GM23338 (cell line): Measurements from ENCODE around the gene UTP20. TPM values are rescaled to one million over a fixed set of nuclear protein-coding genes. Genes with fewer than 3 reads are reported as not detected.

Experiments
- ATAC-seq: fragments of 200-7000 bp; cut with Tn5 transposase; 3 replicates; pipeline ENCODE4 v1.9.1; 2020
- DNase-seq: peaks from one replicate; pipeline ENCODE4 v3.0.0-alpha.2; 2015; ENCODE audit warnings: low spot score
- H2AFZ ChIP-seq: fragments of 200-600 bp; sonication (generic); 2 replicates; pipeline ENCODE4 v1.8.0; 2016; ENCODE audit warnings: antibody characterized with exemption, mild to moderate bottlenecking, moderate library complexity
- H3F3A ChIP-seq: fragments of 200-600 bp; sonication (generic); replicated peaks from 2 replicates; pipeline ENCODE4 v1.8.0; 2017; ENCODE audit warnings: antibody characterized with exemption, mixed run types, low read depth
- H3K27ac ChIP-seq: fragments of 200-600 bp; sonication (generic); 2 replicates; pipeline ENCODE4 v1.6.1; 2016; ENCODE audit warnings: low read depth
- H3K27me3 ChIP-seq: fragments of 200-600 bp; sonication (generic); 2 replicates; pipeline ENCODE4 v1.8.0; 2016; ENCODE audit warnings: mild to moderate bottlenecking, mixed run types, moderate library complexity; ENCODE audit not compliant: insufficient read depth
- H3K36me3 ChIP-seq: fragments of 200-600 bp; sonication (generic); 2 replicates; pipeline ENCODE4 v1.8.0; 2016; ENCODE audit warnings: mild to moderate bottlenecking; ENCODE audit not compliant: insufficient read depth
- H3K4me1 ChIP-seq: fragments of 200-600 bp; sonication (generic); 2 replicates; pipeline ENCODE4 v1.8.0; 2016; ENCODE audit warnings: mild to moderate bottlenecking, moderate library complexity; ENCODE audit not compliant: insufficient read depth
- H3K4me2 ChIP-seq: fragments of 200-600 bp; sonication (generic); 2 replicates; pipeline ENCODE4 v1.7.1; 2017; ENCODE audit warnings: mixed run types
- H3K4me3 ChIP-seq: fragments of 200-600 bp; sonication (generic); 2 replicates; pipeline ENCODE4 v1.6.1; 2016; ENCODE audit warnings: mixed run types
- H3K79me2 ChIP-seq: fragments of 200-600 bp; sonication (generic); replicated peaks from 2 replicates; pipeline ENCODE4 v1.8.0; 2017; ENCODE audit warnings: mild to moderate bottlenecking; ENCODE audit not compliant: insufficient read depth
- H3K9me2 ChIP-seq: fragments of 200-600 bp; sonication (generic); 2 replicates; pipeline ENCODE4 v1.8.0; 2017; ENCODE audit not compliant: insufficient read depth
- H4K20me1 ChIP-seq: fragments of 200-600 bp; sonication (generic); replicated peaks from 2 replicates; pipeline ENCODE4 v1.8.0; 2017; ENCODE audit warnings: mild to moderate bottlenecking; ENCODE audit not compliant: insufficient read depth
- H3K27ac Mint-ChIP-seq: 2 replicates; pipeline ENCODE4 v1.8.0; 2020; ENCODE audit warnings: inconsistent platforms, mild to moderate bottlenecking, moderate library complexity, mixed read lengths
- H3K27me3 Mint-ChIP-seq: 3 replicates; pipeline ENCODE4 v1.8.0; 2022; ENCODE audit warnings: low read depth, mild to moderate bottlenecking, moderate library complexity, mixed read lengths, inconsistent platforms; ENCODE audit not compliant: insufficient read depth, poor library complexity
- H3K36me3 Mint-ChIP-seq: 3 replicates; pipeline ENCODE4 v1.8.0; 2021; ENCODE audit warnings: low read depth, mild to moderate bottlenecking, inconsistent platforms, moderate library complexity, mixed read lengths
- H3K4me1 Mint-ChIP-seq: 3 replicates; pipeline ENCODE4 v1.8.0; 2020; ENCODE audit warnings: mild to moderate bottlenecking, inconsistent platforms, mixed read lengths
- H3K4me3 Mint-ChIP-seq: 3 replicates; pipeline ENCODE4 v1.8.0; 2021; ENCODE audit warnings: moderate library complexity, mild to moderate bottlenecking, inconsistent platforms, mixed read lengths
- H3K9me3 Mint-ChIP-seq: 3 replicates; pipeline ENCODE4 v1.8.0; 2020; ENCODE audit warnings: moderate library complexity, mild to moderate bottlenecking, inconsistent platforms, mixed read lengths
- CREB1 ChIP-seq: fragments of 250-450 bp; sonication (Bioruptor Pico); IDR thresholded peaks from 2 replicates; pipeline ENCODE4 v1.5.0; 2020; ENCODE audit warnings: low read depth, mild to moderate bottlenecking, moderate library complexity
- CTCF ChIP-seq, 2 experiments: fragments of 200-600 bp in 1 of 2; sonication (generic) in 1 of 2; conservative IDR thresholded peaks; 2 replicates each; pipeline versions ENCODE4 v1.5.1 to v1.6.1; 2016 to 2017; ENCODE audit warnings: antibody characterized with exemption in 2 of 2, low read depth in 2 of 2, mild to moderate bottlenecking in 2 of 2, moderate library complexity in 1 of 2
- ETS1 ChIP-seq: IDR thresholded peaks from 2 replicates; pipeline ENCODE4 v1.6.1; 2016; ENCODE audit warnings: antibody characterized with exemption
- EZH2 ChIP-seq: fragments of 200-600 bp; sonication (generic); IDR thresholded peaks from one replicate; pipeline ENCODE4 v1.8.0; 2017; ENCODE audit warnings: antibody characterized with exemption, mild to moderate bottlenecking, low read depth; ENCODE audit not compliant: unreplicated experiment
- EZH2phosphoT487 ChIP-seq: fragments of 200-600 bp; sonication (generic); IDR thresholded peaks from one replicate; pipeline ENCODE4 v1.8.1; 2018; ENCODE audit warnings: antibody characterized with exemption; ENCODE audit not compliant: unreplicated experiment
- JUNB ChIP-seq: IDR thresholded peaks from one replicate; pipeline ENCODE4 v1.6.1; 2016; ENCODE audit warnings: antibody characterized with exemption; ENCODE audit not compliant: unreplicated experiment
- NANOG ChIP-seq: IDR thresholded peaks from 2 replicates; pipeline ENCODE4 v1.6.1; 2016; ENCODE audit warnings: antibody characterized with exemption, borderline replicate concordance
- REST ChIP-seq: IDR thresholded peaks from one replicate; pipeline ENCODE4 v1.6.1; 2018; ENCODE audit warnings: antibody characterized with exemption; ENCODE audit not compliant: unreplicated experiment
- STAT1 ChIP-seq: IDR thresholded peaks from one replicate; pipeline ENCODE4 v1.6.1; 2016; ENCODE audit warnings: antibody characterized with exemption; ENCODE audit not compliant: unreplicated experiment
- ZNF114 ChIP-seq: fragments of 250-450 bp; sonication (Bioruptor Pico); IDR thresholded peaks from 2 replicates; pipeline ENCODE4 v1.5.0; 2020; ENCODE audit warnings: mild to moderate bottlenecking, moderate library complexity
- ZNF331 ChIP-seq: fragments of 250-450 bp; sonication (Bioruptor Pico); IDR thresholded peaks from 2 replicates; pipeline ENCODE4 v1.5.0; 2020; ENCODE audit warnings: low read depth, mild to moderate bottlenecking, moderate library complexity
- ZNF462 ChIP-seq: fragments of 250-450 bp; sonication (Bioruptor Pico); IDR thresholded peaks from 2 replicates; pipeline ENCODE4 v1.5.0; 2020; ENCODE audit warnings: mild to moderate bottlenecking, moderate library complexity
- polyA plus RNA-seq: library from polyadenylated mRNA; unstranded; fragments of >200 nt; fragmentation: Nextera tagmentation; extraction: Ambion mirVana; gene quantifications from 2 replicates; pipeline ENCODE4 v1.2.1, GENCODE V29; 2016
- total RNA-seq: library from RNA; depleted of rRNA; stranded (reverse); fragments of >200 nt; shearing (Covaris generic); gene quantifications from 2 replicates; pipeline ENCODE4 v1.2.3, GENCODE V29; 2014

The UTP20 gene
- total and polyA plus RNA-seq, 2 experiments from 2014 or later: 13.1 to 59.6 TPM

GRCh38 chr12:101235686-101236085 is 44.2 kb upstream of the UTP20 start:
- ATAC-seq (no peak), DNase-seq (no peak)
- Histone ChIP-seq H3F3A (no peaks in the 10 kb centered on the region), H2AFZ (no peak overlapping the region), H3K9me2 (no peaks in the 10 kb centered on the region), H3K27me3 (no peaks in the 10 kb centered on the region), H3K4me2 (no peak overlapping the region), H3K4me1 (no peaks in the 10 kb centered on the region), H3K79me2 (no peaks in the 10 kb centered on the region), H3K36me3 (no peaks in the 10 kb centered on the region), H3K27ac (no peak overlapping the region), H3K4me3 (no peak overlapping the region), H4K20me1 (no peaks in the 10 kb centered on the region)
- Mint-ChIP-seq H3K4me3 (no peak overlapping the region), H3K36me3 (peaks cover 3% of the 10 kb centered on the region; the same call in 2 of the 3 replicates), H3K27me3 (peaks cover 4% of the 10 kb centered on the region), H3K9me3 (peaks cover 9% of the 10 kb centered on the region), H3K4me1 (no peaks in the 10 kb centered on the region), H3K27ac (no peak overlapping the region)
- TF ChIP-seq ETS1 (no peak), REST (no peak), JUNB (no peak), EZH2phosphoT487 (no peak), ZNF462 (CRISPR knock-in tag) (no peak), STAT1 (no peak), NANOG (no peak), ZNF331 (CRISPR knock-in tag) (no peak), CTCF (conservative IDR thresholded peaks at IDR 0.05; ENCODE audit: low read depth in 2 of 2) (no peak), CREB1 (no peak), EZH2 (no peak), ZNF114 (CRISPR knock-in tag) (no peak)
